SH-SY5Y (cell line): ENCODE measurements around the gene MED10.

Experiments
- GATA2 ChIP-seq: IDR thresholded peaks from 2 replicates; pipeline ENCODE4 v1.6.1; 2011; ENCODE audit warnings: mild to moderate bottlenecking, low read depth, low read length
- GATA3 ChIP-seq: IDR thresholded peaks from 2 replicates; pipeline ENCODE4 v1.6.1; 2011; ENCODE audit warnings: low read depth, mild to moderate bottlenecking, low read length, moderate library complexity

DNA sequence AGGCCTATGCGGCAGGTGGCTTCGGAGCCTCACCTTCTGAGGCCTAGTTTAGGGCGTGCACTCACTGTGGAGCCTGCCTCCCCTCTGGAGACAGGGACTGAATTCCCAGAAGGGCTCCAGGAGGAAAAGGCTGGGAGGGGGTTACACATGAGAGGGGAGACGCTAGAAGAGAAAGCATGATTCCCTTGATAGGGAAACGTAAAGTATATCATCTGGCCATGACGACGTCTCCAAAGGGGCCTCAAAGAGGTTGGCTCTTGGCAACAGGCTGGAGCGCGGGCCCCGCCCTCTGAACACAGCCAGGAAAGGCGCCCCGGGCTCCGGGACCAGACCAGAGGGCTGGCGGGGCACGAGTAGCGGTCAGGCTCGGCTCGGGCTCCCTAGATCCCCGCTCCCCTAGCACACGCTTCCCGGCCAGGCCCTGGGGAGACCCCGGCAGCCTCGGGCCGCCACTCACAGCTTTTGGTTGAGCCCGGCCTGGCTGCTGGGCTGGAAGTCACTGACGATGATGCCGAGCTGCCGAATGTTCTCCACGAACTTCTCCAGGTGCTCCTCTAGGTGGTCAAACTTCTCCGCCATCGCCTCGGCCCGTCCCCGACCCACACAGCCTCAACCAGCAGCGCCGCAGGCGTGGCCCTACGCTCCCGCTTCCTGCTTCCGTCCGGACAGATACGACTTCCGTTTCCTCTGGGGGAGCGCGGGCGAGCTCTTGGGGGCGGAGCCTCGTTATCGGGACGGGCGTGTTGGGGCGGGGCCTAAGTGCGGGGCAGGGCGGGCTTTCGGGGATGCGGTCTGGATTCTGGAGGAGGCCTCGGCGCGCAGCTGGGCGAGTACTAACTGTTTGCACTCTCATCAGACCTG, at the start of gene MED10:
- peak; percentile 33; the same call in 1 of the 2 replicates for TF ChIP-seq GATA2
- TF ChIP-seq GATA3 = no peak
